Stimulated activated CD4-positive, alpha-beta T cell treated with anti-CD3 and anti-CD28 coated beads, Interleukin-1b, Interleukin-23, amount 100 ng/mL, for 1 hour (primary cell): ENCODE measurements around the gene USP49.
"Not testable (repeated sequence)": the region's sequence is repeated elsewhere in the genome, so short reads cannot be mapped to it uniquely, and the experiment has no call there.

Experiments used
- DNase-seq, 2 donors: peaks; one replicate each; pipeline ENCODE4 v3.0.0-alpha.2; 2020; ENCODE audit warnings: low read depth in 2 of 2

The USP49 gene

DNA sequence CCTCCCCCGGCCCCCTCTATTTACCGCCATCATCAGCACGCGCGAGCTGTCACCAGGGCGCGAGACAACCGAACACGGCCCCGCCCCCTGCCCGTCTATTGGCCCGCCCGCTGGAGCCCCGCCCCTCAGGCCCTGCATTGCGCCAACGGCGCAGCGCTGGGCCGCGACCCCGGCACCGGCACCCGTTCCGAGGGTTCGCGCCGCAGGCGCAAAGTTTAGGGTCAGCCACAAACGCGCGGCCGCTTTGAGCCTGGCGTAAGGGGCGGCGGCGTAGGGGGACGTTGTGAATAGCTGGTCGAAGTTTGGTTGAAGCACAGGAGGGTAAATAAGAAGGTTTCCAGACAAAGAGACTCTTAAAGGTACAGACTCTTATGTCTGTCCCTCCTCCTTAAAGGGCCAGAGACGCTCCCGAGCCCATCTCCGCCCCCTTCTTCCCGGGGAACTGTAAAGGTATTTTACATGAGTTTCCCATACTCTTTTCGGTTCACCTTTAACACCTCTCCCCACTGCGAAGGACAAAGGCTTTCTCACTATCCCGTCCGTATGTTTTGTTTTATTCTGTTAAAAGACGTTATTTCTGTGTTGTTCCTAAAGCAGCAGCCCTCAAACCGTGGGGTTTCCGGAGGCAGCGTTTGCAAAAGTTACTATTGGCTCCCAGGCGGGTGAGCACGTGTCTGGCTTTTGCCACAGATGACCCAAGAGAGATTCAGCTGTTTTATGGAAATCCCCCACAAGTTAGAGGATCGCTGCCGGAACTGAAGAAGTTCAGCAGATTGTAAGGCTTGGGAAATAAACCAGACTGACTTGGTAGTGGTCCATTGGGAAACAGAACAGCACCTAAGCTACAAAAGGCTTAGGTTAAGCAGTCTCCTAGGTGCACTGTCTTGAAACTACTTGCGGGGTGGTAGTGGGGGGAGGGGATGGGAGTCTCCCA, at the start of gene USP49:
TSS of gene USP49 (minus strand) at position 76 of the 934 bp plus-strand sequence. CDS start 88,392 bp downstream, outside the sequence.
- peak; percentile 72 to 95 for DNase-seq

DNA sequence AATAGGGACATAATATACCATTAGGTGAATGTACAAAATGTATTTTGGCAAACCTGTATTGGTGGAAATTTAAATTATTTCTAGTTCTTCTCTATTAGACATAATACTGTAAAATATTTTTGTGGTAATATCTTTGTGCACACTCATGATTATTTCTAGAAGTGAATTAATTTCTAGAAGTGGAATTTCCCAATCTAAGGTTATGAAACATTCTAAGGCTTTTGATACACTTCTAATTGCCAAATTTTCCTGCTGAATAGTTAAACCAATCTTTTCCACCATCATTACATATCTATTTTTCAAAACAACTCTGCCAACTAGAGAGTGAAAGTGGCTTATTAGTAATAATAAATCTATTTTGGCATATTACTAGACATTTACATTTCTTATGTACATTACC, 48.3 kb upstream of the USP49 start:
- DNase-seq = no peak

DNA sequence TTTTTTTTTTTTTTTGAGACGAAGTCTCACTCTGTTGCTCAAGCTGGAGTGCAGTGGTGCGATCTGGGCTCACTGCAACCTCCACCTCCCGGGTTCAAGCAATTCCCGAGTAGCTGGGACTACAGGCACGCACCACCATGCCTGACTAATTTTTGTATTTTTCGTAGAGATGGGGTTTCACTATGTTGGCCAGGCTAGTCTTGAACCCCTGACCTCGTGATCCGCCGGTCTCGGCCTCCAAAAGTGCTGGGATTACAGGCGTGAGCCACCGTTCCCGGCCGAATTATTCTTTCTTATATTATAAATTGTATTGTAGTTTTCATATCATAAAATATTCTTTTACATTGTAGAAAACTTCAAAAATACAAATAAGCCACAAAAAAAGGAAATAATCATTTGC, 47.7 kb upstream of the USP49 start:
- DNase-seq = not testable (repeated sequence)

DNA sequence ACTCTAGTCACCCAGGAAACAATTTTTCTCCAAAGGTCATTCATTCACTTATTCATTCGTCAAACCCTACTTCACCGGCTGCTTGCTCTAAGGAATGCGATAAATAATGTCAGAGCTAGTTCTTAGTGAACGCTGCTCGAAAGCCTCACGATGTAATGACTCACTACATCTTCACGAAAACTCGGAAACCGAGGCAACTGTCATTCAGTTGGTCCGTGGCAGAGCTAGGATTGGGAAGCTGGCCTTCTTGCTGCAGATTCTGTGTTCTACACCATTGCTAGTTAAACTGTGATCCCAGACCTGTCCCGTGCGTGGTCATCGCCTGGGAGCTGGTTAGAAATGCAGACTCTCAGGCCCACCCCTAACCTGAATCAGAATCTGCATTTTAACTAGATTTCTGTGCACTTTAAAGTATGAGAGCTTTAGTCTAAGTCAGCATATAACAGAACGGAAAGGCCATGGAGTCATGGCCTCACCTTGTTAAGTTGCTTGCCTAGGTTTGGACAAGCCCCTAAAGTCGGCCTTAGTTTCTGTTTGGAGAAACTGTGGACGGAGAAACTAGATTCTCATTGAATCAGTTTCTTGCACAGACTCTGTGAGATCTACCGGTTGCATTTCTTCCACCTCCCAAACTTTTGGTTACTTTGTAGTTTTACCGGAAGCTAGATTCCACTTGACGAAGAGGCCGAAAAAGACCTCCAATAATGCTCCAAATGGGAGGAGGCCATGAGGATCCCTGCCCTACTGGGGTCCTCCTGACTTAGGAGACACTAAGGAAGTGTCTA, 47.1 kb upstream of the USP49 start:
- DNase-seq = no peak

DNA sequence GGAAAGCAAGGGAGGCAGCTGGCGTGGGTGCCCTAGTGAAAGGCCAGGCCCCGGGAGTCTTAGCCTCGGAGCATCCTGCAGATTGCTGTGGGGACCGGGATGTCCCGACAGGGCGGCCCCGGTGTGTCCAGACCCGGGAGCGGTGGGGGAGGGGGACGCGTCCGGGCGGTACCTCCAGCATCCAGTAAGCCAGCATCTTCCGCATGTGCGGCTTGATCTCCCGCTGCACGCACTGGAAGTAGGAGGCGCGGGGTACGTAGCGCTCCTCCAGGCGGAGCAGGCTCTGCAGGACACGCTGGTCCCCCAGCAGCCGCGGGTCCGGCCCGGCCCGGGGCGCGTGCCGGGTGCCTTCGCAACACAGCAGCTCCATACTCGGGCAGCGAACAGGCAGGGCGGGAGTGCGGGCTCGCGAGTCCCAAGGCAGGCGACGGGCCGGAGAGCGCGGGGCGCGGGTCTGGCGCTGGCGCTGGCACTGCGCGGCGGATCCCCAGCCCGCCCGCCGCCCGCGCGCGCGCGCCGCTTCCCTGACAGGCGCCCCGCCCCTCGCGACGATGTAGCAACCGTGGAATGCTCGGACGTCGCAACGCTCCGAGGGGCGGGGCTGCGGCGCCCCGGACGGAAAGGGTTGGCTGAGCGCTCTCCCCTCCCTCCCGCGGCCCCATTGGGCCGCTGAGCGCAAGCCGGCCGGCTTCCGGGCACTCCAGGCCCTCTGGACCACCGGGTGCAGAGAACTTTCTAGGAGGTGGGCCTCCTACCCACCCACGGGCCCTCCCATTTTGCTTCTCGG, 46.3 kb upstream of the USP49 start, which contains the start of gene CCND3:
TSS of gene CCND3 (minus strand) at position 529 of the 787 bp plus-strand sequence. CDS start at position 370, 159 bp downstream.
- peak; percentile 52 to 78 for DNase-seq

DNA sequence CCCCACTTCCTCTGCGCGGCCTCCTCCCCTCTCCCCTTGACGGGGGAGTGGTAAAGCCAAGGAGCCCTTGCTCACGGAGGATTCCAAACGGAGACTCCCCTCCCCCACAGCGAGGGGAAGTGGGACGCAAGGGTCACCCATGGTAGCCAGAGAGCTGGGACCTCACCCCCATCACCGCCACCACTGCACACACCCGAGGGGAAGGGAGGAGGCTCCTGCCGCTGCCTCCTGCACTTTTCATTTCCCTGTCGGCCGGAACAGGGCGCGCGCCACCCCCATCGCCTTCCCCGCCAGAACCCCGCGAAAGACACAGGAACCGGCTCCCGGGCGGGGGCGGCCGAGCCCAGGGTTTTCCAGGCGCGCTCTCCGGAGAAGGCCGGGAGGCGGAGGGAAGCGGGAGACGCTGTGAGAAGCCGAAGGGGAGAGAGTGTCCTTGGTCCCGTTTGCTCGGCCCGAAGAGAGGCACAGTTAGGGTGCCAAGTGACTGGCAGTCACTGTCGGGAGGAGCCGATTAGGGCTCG, 45.6 kb upstream of the USP49 start:
- no peak for DNase-seq

DNA sequence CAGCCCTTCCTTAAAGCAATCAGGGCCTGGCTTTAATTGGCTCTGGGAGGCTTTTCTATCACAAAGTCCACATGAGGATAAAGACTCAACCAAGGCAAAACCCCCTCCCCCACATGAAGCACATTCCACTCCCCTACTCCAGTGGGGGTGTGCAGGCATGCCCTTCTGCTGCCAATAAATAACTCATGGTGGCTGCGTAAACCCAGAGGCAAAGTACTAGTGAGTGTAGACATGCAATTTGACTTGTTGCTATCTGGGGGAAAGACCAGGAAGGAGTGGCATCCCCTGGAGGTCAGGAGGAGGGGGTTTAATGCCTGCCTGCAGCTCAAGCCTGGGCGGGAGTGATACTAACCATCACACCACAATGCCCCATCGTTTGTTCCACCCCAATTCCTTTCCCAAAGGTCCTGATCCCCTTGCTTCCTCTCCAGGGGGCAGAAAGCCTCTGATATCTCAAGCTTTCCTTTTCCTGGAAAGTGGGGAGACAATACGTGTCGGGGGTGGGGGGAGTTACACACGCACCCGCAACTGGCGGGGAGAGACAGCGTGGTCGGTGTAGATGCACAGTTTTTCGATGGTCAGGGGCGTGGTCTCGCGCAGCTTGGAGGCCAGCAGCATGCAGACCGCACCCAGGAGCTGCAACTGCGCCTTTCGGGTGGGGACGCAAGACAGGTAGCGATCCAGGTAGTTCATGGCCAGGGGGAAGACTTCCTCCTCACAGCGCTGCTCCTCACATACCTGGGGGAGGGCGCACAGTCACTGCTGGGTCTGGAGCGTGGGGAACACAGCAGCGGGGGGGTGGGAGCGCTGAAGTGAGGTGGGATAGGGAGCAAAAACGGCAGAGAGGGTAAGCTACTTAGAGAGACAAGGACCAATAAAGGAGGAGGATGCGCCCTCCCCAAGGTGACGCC, 44.9 kb upstream of the USP49 start:
- DNase-seq = no peak

DNA sequence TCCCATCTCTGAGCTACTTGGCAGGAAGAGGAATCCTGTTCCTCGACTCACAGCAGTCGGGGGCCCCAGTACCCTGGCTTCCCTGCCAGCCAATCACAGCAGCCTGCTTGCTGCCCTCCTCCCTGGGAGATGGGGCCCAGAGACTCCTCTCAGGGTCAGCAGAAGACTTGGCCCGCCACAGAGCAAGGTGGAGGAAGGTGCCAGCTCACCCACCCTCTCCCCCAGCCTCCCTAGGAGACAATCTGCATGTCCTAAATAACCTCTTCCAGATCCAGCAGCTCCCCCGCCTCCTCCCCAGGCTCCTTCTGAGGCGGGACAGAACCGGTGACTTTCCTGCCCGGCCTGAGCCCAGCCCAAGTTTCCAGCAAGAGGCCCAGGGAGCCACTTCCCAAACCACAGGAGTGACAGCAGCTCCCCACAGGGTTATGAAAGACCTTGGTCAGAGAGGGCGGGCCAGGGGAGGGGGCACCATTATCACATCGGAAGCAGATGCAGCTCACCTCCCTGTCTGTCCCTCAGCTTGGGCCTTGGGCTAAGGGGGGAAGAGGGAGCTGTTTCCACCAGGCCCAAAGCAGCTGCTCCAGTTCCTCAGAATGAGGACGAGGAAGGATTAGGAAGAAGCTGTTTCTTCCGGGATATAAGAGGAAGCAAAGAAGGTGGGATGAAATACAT, 44.1 kb upstream of the USP49 start:
- no peak for DNase-seq

DNA sequence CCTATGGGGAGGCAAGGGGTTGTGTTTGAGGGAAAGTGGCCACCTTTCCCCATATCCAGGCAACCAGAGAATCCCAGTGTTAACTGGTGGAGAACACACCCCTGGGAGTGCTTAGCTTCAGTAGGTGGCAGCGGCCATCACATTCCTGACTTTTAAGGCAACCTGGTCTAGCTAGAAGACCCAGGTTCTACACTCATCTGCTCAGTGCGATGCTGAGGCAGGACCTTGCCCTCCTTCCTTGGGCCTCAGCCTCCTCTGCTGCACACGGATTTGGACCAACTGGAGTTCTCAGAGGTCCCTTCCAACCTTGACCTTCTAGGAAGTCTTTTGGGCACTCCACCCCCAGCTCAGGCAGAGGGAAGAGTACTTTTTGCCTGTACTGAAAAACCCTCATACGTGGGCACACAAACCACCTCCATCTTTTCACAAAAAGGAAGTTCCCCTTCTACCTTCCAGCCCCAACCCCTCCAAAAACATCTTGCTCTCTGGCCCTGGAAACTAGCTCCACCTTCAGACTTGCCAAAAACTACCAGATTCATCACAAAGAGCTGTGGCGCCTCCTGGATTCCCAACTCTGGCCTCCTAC, 43.5 kb upstream of the USP49 start:
- no peak for DNase-seq

DNA sequence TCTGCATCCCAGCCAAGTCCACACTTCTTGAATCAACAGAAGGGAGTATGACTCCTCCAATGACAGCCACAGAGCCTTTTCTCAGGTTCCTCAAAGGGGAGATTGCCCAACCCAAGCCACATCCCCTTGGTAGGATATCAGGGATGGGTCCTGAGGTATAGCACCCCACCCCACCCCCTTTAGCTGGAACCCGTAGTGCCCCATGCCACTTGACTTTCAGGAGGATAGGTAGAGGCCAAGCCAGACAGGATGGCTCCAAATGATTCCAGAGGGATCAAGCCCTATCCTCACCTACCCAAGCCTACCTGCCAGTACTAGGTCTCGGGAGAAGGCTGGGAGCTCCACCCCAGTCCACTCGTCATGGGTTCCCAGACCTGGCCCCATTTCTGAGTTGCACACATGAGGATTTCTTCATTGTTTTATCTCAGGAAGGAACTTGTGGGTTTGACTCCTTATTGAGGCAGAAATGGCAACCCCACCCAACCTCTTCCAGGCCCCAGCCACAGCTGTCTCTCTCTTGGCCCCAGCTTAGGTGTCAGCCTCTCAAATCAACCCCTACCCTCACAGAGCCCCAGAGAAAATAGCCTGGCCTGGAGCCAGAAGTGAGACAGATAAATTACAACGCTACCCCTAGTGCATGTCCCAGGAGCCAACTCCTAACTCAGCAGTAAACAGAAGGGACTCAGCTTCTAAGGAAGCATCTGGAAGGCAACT, 42.8 kb upstream of the USP49 start:
- DNase-seq = no peak

DNA sequence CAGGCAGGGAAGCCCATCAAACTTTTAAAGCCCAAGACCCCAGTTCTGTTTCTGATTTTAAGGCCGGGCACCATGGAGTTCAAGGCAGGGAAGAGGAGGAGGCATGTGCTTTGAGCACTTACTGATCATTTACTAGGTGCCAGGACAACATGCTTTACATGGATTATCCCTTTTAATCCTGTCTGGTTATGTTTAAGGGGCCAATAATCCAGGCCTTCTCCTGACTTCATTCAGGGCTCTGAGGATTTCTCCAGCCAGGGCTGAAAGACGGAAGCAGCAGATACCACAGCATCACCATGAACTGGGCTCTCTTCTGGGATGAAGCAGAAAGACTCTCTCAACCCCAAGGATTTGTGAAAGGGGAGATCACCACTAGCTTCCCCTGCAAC, 42.3 kb upstream of the USP49 start:
- no peak for DNase-seq

DNA sequence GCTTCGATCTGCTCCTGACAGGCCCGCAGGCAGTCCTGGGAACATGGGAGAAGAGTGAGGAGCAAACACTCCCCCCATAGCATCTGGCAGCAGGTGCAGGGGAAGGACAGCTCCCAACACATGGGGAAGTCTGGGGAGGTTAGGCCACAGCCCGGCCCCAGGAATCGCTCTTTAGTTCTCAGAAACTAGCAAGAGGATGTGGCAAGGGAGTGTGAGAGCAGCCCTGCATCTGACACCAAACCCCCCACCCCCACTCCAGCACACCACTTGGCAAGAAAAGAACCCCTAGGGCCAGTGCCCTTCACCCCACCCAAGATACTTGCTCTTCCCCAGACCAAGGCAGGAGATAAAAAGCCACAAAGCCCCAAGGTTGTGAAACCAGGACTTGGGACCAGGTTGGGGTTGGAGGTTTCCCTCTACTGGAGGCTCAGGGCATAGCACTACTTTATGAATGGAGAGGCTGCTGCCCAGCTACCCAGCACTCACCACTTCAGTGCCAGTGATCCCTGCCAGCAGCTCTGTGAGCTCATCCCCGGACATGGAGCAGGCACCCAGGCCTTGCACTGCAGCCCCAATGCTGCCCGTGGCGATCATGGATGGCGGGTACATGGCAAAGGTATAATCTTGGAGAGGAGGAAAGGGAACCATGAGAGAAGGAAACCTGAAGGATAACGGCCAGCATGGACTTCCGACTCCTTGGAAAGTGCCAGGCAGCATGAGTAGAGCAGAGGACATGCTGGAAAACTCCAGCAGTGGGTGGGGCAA, 41.1 kb upstream of the USP49 start:
- DNase-seq = peak in 1 of 2 donors; percentile 31

DNA sequence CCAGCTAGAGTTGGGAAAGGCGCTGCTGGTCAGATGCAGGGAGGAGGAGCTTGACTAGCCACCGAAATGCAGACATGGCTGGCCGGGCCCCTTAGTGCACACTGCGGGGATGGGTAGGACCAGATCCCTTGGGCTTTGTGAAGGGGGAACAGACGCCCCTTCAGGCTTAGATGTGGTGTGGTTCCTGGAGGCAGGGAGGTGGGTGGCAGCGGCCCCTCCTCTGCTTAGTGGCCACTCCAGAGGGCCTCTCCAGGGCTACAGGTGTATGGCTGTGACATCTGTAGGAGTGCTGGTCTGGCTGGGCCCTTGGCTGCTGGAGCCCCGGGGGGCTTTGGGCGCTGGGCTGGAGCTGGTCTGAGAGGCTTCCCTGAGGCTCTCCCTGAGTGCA, 40.5 kb upstream of the USP49 start:
- DNase-seq = no peak

DNA sequence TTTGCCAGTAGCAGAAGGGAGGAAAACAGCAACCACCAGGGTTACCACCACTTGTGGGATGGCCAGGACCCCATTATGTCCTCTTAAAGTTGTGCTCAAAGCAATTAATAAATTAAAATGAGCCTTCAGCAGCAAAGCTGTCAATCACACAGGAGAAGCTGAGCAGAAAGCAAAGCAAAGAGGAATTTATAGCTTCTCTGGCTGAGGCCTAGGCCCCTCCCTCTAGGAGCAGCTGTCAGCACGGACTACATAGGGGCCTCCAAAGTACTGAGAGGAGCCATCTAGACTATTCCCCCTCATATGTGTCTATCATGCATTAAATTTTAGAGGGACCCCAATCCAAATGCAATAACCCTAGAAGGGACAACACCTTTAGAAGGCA, 40.0 kb upstream of the USP49 start:
- DNase-seq = no peak

DNA sequence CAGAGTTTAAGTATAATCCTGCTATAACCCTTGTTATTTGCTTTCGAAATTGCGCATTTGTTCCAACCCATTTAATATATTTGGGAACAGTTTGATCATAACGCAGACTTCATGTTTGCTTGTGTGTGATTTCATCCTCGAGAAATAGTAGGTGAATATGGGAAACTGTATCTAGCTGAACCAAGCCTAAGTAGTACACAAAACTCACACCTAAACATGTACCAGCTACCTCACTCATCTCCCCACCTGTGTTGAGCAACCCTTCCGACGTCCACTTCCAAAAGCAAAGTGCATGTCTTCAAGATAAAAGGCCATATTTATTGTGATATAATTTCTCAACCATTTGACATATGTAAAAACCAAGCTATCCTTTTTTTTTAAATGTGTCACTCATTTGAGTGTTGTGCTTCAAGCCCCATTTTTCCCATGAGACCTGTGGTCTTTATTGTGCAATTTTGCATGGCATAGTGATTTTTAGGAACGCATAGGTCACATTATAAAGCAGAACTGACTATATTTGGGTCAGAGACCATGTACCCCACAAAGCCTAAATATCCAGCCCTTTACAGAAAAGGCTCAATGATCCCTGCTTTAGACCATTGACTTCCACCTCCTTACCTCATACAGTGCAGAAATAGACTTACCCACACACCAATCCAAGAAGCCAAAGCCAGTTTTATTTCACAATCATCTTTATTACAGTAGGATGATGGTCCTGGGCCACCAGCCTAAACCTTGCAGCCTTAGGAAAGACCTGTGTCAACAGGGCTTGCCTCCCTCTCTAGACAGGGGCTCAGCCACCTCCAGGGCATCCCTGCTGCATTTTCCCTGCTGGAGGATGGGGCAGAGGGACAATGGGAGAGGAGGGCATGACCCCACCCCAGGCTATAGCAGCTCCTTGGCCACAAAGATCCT, 39.4 kb upstream of the USP49 start:
- DNase-seq = no peak

DNA sequence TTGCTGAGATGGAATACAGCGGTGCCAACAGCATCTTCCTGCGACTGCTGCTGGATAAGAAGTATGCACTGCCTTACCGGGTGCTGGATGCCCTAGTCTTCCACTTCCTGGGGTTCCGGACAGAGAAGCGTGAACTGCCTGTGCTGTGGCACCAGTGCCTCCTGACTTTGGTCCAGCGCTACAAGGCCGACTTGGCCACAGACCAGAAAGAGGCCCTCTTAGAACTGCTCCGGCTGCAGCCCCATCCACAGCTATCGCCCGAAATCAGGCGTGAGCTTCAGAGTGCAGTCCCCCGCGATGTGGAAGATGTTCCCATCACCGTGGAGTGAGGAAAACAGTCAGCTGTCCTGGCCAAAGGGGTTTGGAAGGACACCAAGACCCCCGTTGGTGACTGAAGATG, 37.2 kb upstream of the USP49 start:
- no peak for DNase-seq

DNA sequence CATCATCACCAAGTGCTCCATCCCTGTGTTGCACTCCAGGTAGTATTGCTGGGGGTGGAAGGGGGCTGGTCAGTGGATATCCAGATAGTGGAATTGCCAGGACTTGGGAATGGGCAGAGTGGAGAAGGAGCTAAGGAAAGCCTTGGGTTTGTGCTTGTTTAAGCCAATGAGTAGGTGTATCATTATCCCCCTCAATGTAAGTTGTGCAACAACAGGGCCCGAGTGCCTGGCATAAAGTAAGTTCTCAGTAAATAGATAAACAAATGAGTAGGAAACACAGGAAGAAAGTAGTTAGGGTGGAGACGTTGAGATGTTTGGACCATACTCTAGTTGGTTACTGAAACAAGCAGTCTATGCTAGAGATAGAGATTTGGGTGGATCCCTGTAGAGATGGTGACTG, 36.6 kb upstream of the USP49 start:
- DNase-seq = no peak
